Bronchial epithelial cell (primary cell): Measurements from ENCODE around the gene FBXW7. TPM values are rescaled to one million over a fixed set of nuclear protein-coding genes. Genes with fewer than 3 reads are reported as not detected.

Experiments used
- DNase-seq: peaks from one replicate; pipeline ENCODE4 v3.0.0-alpha.2; 2010; ENCODE audit warnings: low read depth
- FAIRE-seq: peaks from 2 replicates; lab custom pipeline; 2011; peaks lifted over from hg19 to GRCh38; lab: Jason Lieb, UNC
- H3K27me3 ChIP-seq: 2 replicates; pipeline ENCODE4 v1.5.1; 2011; ENCODE audit warnings: low read length; ENCODE audit not compliant: control insufficient read depth, insufficient read depth
- H3K36me3 ChIP-seq: 2 replicates; pipeline ENCODE4 v1.5.1; 2011; ENCODE audit warnings: low read length; ENCODE audit not compliant: control insufficient read depth, insufficient read depth
- H3K4me3 ChIP-seq: 2 replicates; pipeline ENCODE4 v1.5.1; 2011; ENCODE audit warnings: mild to moderate bottlenecking, low read depth, low read length, control low read depth
- CTCF ChIP-seq: IDR thresholded peaks from 2 replicates; pipeline ENCODE4 v1.5.1; 2011; ENCODE audit warnings: mild to moderate bottlenecking, moderate library complexity, low read length, control low read depth, inconsistent platforms; ENCODE audit not compliant: insufficient read depth, severe bottlenecking
- total RNA-seq: library from RNA; depleted of rRNA; stranded (reverse); fragments of >200 nt; gene quantifications from 2 replicates; pipeline ENCODE4 v1.2.1, GENCODE V29; 2014

The FBXW7 gene
- total RNA-seq, 1 donor from 2014 or later = 145 TPM

GRCh38 chr4:152571296-152571695 lies 35.4 kb upstream of the FBXW7 start:
- no peak for DNase-seq
- TF ChIP-seq CTCF = no peak
- no peak for FAIRE-seq
- no peaks in the 10 kb centered on the region for H3K27me3 ChIP-seq
- no peaks in the 10 kb centered on the region for H3K36me3 ChIP-seq
- no peak overlapping the region for H3K4me3 ChIP-seq

- no peaks in the 10 kb centered on the region for H3K36me3 ChIP-seq
- FAIRE-seq (no peak), DNase-seq (no peak)
- H3K27me3 ChIP-seq = no peaks in the 10 kb centered on the region
- no peak overlapping the region for H3K4me3 ChIP-seq
- TF ChIP-seq CTCF = no peak
These were observed 29.4 kb upstream of the FBXW7 start for GRCh38 chr4:152565333-152565732.

GRCh38 chr4:152564336-152564735 lies 28.4 kb upstream of the FBXW7 start:
- DNase-seq (no peak), FAIRE-seq (no peak)
- Histone ChIP-seq H3K27me3 (no peaks in the 10 kb centered on the region), H3K4me3 (no peak overlapping the region), H3K36me3 (no peaks in the 10 kb centered on the region)
- no peak for TF ChIP-seq CTCF

- Histone ChIP-seq H3K36me3 (no peaks in the 10 kb centered on the region), H3K4me3 (no peak overlapping the region), H3K27me3 (no peaks in the 10 kb centered on the region)
- FAIRE-seq (peak; percentile 23), DNase-seq (no peak)
- TF ChIP-seq CTCF = no peak
These were observed 27.3 kb upstream of the FBXW7 start for GRCh38 chr4:152563209-152563608.

GRCh38 chr4:152559641-152560040 lies 23.7 kb upstream of the FBXW7 start:
- Histone ChIP-seq H3K27me3 (no peaks in the 10 kb centered on the region), H3K36me3 (no peaks in the 10 kb centered on the region), H3K4me3 (no peak overlapping the region)
- no peak for DNase-seq
- FAIRE-seq = no peak
- TF ChIP-seq CTCF = no peak

GRCh38 chr4:152558396-152558795 lies 22.5 kb upstream of the FBXW7 start:
- Histone ChIP-seq H3K36me3 (no peaks in the 10 kb centered on the region), H3K4me3 (no peak overlapping the region), H3K27me3 (no peaks in the 10 kb centered on the region)
- FAIRE-seq (no peak), DNase-seq (no peak)
- no peak for TF ChIP-seq CTCF
